Posterior vena cava (tissue), 2 donors: ENCODE data around the gene OR5K1. TPM values are rescaled to one million over a fixed set of nuclear protein-coding genes. Genes with fewer than 3 reads are reported as not detected.

ENCODE experiments used
- DNase-seq: peaks from one replicate; pipeline ENCODE4 v3.0.0-alpha.2; 2020; ENCODE audit warnings: low spot score
- intact Hi-C, 2 donors: fragments of 100-400 bp; cut with DNase I; formaldehyde crosslinking; loops; one replicate each; pipeline versions ENCODE4 v1.14.1 to v1.14.2; 2022 to 2023
- total RNA-seq, 2 donors: library from RNA; stranded (reverse); fragmentation: NEBNext Ultra II Directional; extraction: Animal tissue kit (Norgen Biotek cat#: 25700); gene quantifications; one replicate each; pipeline ENCODE4 v1.2.1, GENCODE V29; 2021
- donor health status: DM: yes; HTN: yes; CAD: no.
- donor health status: DM: yes; HTN: yes; CAD: no.

The OR5K1 gene
- total RNA-seq, 2 donors from 2014 or later: not detected

GRCh38 chr3:98512576-98512975 lies 49.6 kb downstream of the OR5K1 start:
- no peak for DNase-seq
- intact Hi-C loops: no loop called here

GRCh38 chr3:98513091-98513511 lies 50.1 kb downstream of the OR5K1 start:
- intact Hi-C loops: no loop called here
- peak; percentile 71 for DNase-seq

DNA sequence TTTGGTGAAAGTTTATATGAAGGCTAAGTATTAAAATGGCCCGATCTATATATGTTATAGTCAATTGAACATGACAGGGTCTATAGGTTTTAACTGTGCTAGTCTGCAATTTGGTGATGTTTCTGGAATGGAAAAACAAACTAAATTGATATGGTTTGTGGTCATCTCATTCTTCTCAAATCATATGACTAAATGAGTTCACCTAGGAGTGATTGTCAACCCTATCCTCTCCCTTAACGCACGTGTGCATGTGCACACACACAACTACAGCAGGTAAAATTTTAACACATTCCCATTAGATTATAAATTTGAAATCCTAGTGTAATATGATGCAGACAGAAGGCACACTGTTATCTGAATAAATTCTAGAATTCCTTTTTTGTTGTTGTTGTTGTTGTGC lies 50.7 kb downstream of the OR5K1 start:
- intact Hi-C loops: no loop called here

DNA sequence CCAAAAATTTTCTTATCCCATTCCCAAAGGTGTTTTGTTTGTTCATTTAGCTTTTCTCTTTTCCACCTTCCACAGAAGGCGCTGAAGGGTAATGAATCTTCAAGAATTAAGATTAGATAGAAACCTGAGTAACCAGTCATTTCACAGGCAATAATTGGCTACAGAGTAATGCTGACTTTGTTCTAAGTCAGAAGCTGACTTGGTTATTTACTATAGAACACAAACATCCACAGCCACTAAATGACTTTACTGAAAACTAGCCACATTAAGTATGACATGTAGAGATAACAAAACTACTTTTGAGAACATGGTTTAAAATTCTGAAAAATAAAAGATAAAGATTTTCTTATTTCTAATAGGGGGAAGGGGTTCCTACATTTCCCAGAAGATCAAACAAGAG lies 51.9 kb downstream of the OR5K1 start:
- intact Hi-C loops: no loop called here

More for the DNA sequence above, 50.7 kb downstream of the OR5K1 start:
- DNase-seq: no peak

DNA sequence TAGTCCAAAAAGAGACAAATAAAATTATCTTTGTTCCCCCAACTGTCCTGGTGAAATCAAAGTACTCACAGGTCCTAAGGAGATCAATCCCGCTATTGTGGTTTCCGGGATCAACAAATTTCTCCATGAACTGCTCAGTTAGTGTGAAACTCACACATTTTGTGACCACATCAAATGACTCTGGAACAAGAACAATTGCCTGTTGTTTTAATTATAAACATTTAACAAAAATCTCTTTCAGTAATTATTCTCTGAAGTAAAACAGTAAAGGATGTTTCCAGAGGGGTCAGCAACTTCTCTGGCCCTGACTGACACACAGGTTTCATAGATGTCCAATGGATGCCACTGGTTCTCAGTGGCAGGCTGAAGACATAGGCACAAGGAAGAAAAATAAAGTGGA lies 55.8 kb downstream of the OR5K1 start:
- no peak for DNase-seq
- intact Hi-C loops: no loop called here

More for the DNA sequence above, 51.9 kb downstream of the OR5K1 start:
- DNase-seq: no peak

DNA sequence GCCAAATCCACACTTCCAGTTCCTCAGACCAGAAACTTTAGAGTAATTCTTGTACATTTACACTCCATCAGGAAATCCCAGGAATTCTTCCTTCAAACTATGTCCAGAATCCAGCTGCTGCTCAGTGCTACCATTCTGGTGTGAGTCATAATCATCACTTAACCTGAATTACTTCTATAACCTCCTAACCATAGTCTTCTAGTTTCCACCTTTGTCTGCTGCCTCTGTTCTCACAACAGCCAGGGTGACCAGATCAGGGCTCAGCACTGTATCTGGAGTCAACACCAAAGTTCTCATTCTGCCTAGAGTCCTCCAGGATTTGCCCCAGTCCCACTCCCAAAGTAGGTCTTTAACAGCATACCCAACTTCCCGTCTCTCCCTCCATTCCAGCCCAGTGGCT lies 56.4 kb downstream of the OR5K1 start:
- intact Hi-C loops: no loop called here
- no peak for DNase-seq

DNA sequence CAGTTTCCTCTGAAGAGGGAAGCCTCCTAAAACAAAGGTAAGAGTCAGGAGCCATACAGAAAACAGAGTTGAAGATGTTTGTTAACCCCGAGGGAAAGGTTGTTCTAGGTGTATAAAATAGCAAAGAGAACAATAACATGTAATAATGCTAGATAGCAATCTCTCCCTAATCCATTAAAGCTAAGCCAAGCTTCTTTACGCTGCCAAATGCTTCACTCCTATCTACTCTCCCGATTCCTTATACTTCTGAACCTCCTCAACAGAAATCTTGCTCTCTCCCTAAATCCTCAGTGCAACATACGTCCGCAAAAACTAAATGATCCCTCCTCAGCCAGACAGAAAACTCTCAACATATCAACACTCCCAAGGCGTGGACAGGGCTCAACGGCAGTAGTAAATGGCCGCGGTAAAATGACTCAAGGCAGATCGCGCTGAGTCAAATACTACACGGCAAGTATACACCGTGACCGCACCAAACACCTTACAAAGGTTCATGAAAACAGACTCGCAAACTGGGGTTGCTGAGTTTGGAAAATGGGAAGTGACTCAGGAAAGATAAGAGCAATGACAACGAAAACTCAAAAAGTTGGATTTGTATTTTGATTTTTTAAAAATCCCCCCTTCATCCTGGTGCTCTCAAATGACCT lies 59.0 kb downstream of the OR5K1 start:
- intact Hi-C loops: no loop called here
- no peak for DNase-seq

Other genes starting within 250 kb of the OR5K1 start
- gene OR5H6, start 199.0 kb upstream of the OR5K1 start, total RNA-seq: not detected
- gene OR5H2, start 180.7 kb upstream of the OR5K1 start, total RNA-seq: not detected
- gene OR5K4, start 109.3 kb upstream of the OR5K1 start, total RNA-seq: not detected
- not detected for gene OR5K3, start 72.5 kb upstream of the OR5K1 start, total RNA-seq
- not detected for gene OR5K2, start 34.5 kb downstream of the OR5K1 start, total RNA-seq
- gene CLDND1, start 59.7 kb downstream of the OR5K1 start, total RNA-seq: 100 to 1,000 TPM; 105 to 114 TPM
- not detected for gene GPR15, start 68.8 kb downstream of the OR5K1 start, total RNA-seq
- 10 to 100 TPM; 12.2 to 12.7 TPM for gene CPOX, start 130.4 kb downstream of the OR5K1 start, total RNA-seq